ENCODE measurements around the gene PITPNB.

Gene PITPNB

GRCh38 chr22:27844656-27845591 is 74.1 kb downstream of the PITPNB start:
- H3K27ac Mint-ChIP-seq: no peak overlapping the region
- no peaks in the 10 kb centered on the region for H3K4me1 Mint-ChIP-seq (ENCODE audit: low read depth)
- H3K27me3 Mint-ChIP-seq: no peaks in the 10 kb centered on the region
- peaks cover 43% of the 10 kb centered on the region for H3K36me3 Mint-ChIP-seq (ENCODE audit: low read depth)
- H3K4me3 Mint-ChIP-seq: no peak overlapping the region
- no peaks in the 10 kb centered on the region for H3K9me3 Mint-ChIP-seq

GRCh38 chr22:27844256-27844655 is 74.8 kb downstream of the PITPNB start:
- peaks cover 36% of the 10 kb centered on the region for H3K36me3 Mint-ChIP-seq (ENCODE audit: low read depth)
- no peak overlapping the region for H3K27ac Mint-ChIP-seq
- H3K4me1 Mint-ChIP-seq (ENCODE audit: low read depth): no peaks in the 10 kb centered on the region
- no peaks in the 10 kb centered on the region for H3K9me3 Mint-ChIP-seq
- no peaks in the 10 kb centered on the region for H3K27me3 Mint-ChIP-seq
- no peak overlapping the region for H3K4me3 Mint-ChIP-seq

GRCh38 chr22:27843441-27843840 is 75.6 kb downstream of the PITPNB start:
- Mint-ChIP-seq H3K27ac (no peak overlapping the region), H3K27me3 (no peaks in the 10 kb centered on the region), H3K36me3 (ENCODE audit: low read depth) (peaks cover 35% of the 10 kb centered on the region), H3K9me3 (no peaks in the 10 kb centered on the region), H3K4me1 (ENCODE audit: low read depth) (no peaks in the 10 kb centered on the region), H3K4me3 (no peak overlapping the region)

GRCh38 chr22:27842669-27843431 is 76.2 kb downstream of the PITPNB start:
- Mint-ChIP-seq H3K9me3 (no peaks in the 10 kb centered on the region), H3K36me3 (ENCODE audit: low read depth) (peaks cover 31% of the 10 kb centered on the region), H3K4me3 (no peak overlapping the region), H3K27me3 (no peaks in the 10 kb centered on the region), H3K27ac (no peak overlapping the region), H3K4me1 (ENCODE audit: low read depth) (no peaks in the 10 kb centered on the region)

- Mint-ChIP-seq H3K4me3 (no peak overlapping the region), H3K4me1 (ENCODE audit: low read depth) (no peaks in the 10 kb centered on the region), H3K36me3 (ENCODE audit: low read depth) (peaks cover 32% of the 10 kb centered on the region), H3K27me3 (no peaks in the 10 kb centered on the region), H3K9me3 (no peaks in the 10 kb centered on the region), H3K27ac (no peak overlapping the region)
These were observed 76.9 kb downstream of the PITPNB start for GRCh38 chr22:27842201-27842600.

GRCh38 chr22:27840436-27840835 is 78.6 kb downstream of the PITPNB start:
- no peaks in the 10 kb centered on the region for H3K9me3 Mint-ChIP-seq
- peaks cover 23% of the 10 kb centered on the region for H3K36me3 Mint-ChIP-seq (ENCODE audit: low read depth)
- H3K4me1 Mint-ChIP-seq (ENCODE audit: low read depth): no peaks in the 10 kb centered on the region
- no peaks in the 10 kb centered on the region for H3K27me3 Mint-ChIP-seq
- H3K27ac Mint-ChIP-seq: no peak overlapping the region
- H3K4me3 Mint-ChIP-seq: no peak overlapping the region

- H3K4me3 Mint-ChIP-seq: no peak overlapping the region
- H3K27ac Mint-ChIP-seq: no peak overlapping the region
- H3K27me3 Mint-ChIP-seq: no peaks in the 10 kb centered on the region
- H3K4me1 Mint-ChIP-seq (ENCODE audit: low read depth): no peaks in the 10 kb centered on the region
- H3K9me3 Mint-ChIP-seq: no peaks in the 10 kb centered on the region
- peaks cover 23% of the 10 kb centered on the region for H3K36me3 Mint-ChIP-seq (ENCODE audit: low read depth)
These were observed 79.9 kb downstream of the PITPNB start for GRCh38 chr22:27839057-27839660.

GRCh38 chr22:27836181-27836580 is 82.9 kb downstream of the PITPNB start:
- no peak overlapping the region for H3K4me3 Mint-ChIP-seq
- H3K36me3 Mint-ChIP-seq (ENCODE audit: low read depth): peaks cover 17% of the 10 kb centered on the region
- H3K27me3 Mint-ChIP-seq: no peaks in the 10 kb centered on the region
- no peak overlapping the region for H3K27ac Mint-ChIP-seq
- no peaks in the 10 kb centered on the region for H3K9me3 Mint-ChIP-seq
- peaks cover 5% of the 10 kb centered on the region for H3K4me1 Mint-ChIP-seq (ENCODE audit: low read depth)

- Mint-ChIP-seq H3K9me3 (no peaks in the 10 kb centered on the region), H3K4me1 (ENCODE audit: low read depth) (peaks cover 5% of the 10 kb centered on the region), H3K36me3 (ENCODE audit: low read depth) (peaks cover 13% of the 10 kb centered on the region)
These were observed 83.6 kb downstream of the PITPNB start for GRCh38 chr22:27835446-27835845.

GRCh38 chr22:27834364-27835185 is 84.5 kb downstream of the PITPNB start:
- Mint-ChIP-seq H3K36me3 (ENCODE audit: low read depth) (peaks cover 13% of the 10 kb centered on the region), H3K4me1 (ENCODE audit: low read depth) (peaks cover 5% of the 10 kb centered on the region), H3K27ac (no peak overlapping the region), H3K9me3 (no peaks in the 10 kb centered on the region), H3K4me3 (no peak overlapping the region), H3K27me3 (no peaks in the 10 kb centered on the region)

More at GRCh38 chr22:27835446-27835845, 83.6 kb downstream of the PITPNB start:
- Mint-ChIP-seq H3K4me3 (no peak overlapping the region), H3K27ac (no peak overlapping the region), H3K27me3 (no peaks in the 10 kb centered on the region)

- Mint-ChIP-seq H3K4me1 (ENCODE audit: low read depth) (peaks cover 5% of the 10 kb centered on the region), H3K36me3 (ENCODE audit: low read depth) (peaks cover 11% of the 10 kb centered on the region), H3K27ac (no peak overlapping the region), H3K9me3 (no peaks in the 10 kb centered on the region), H3K4me3 (no peak overlapping the region), H3K27me3 (no peaks in the 10 kb centered on the region)
These were observed 85.3 kb downstream of the PITPNB start for GRCh38 chr22:27833803-27834202.

GRCh38 chr22:27832606-27833005 is 86.5 kb downstream of the PITPNB start:
- H3K9me3 Mint-ChIP-seq: no peaks in the 10 kb centered on the region
- no peak overlapping the region for H3K27ac Mint-ChIP-seq
- H3K4me1 Mint-ChIP-seq (ENCODE audit: low read depth): peaks cover 5% of the 10 kb centered on the region
- H3K27me3 Mint-ChIP-seq: no peaks in the 10 kb centered on the region
- H3K4me3 Mint-ChIP-seq: no peak overlapping the region
- H3K36me3 Mint-ChIP-seq (ENCODE audit: low read depth): peaks cover 6% of the 10 kb centered on the region

- peaks cover 5% of the 10 kb centered on the region for H3K4me1 Mint-ChIP-seq (ENCODE audit: low read depth)
- no peak overlapping the region for H3K4me3 Mint-ChIP-seq
- H3K27ac Mint-ChIP-seq: no peak overlapping the region
- H3K9me3 Mint-ChIP-seq: no peaks in the 10 kb centered on the region
- no peaks in the 10 kb centered on the region for H3K27me3 Mint-ChIP-seq
- peaks cover 5% of the 10 kb centered on the region for H3K36me3 Mint-ChIP-seq (ENCODE audit: low read depth)
These were observed 89.4 kb downstream of the PITPNB start for GRCh38 chr22:27829620-27830019.

Measured in stimulated activated naive CD8-positive, alpha-beta T cell treated with anti-CD3 and anti-CD28 coated beads, Interleukin-15, Interleukin-2, amounts not matched to agents 100 ng/mL and 50 ng/mL, for 24 hours (primary cell).